Osteocyte (in vitro differentiated cells): ENCODE data around the gene CD83. TPM values are rescaled to one million over a fixed set of nuclear protein-coding genes. Genes with fewer than 3 reads are reported as not detected.

Source experiments
- DNase-seq: peaks from one replicate; pipeline ENCODE4 v3.0.0; 2021; ENCODE audit warnings: mixed read lengths; ENCODE audit not compliant: unreplicated experiment; ENCODE audit errors: extremely low spot score
- H3K27ac Mint-ChIP-seq: one replicate; pipeline ENCODE4 v1.8.0; 2021; ENCODE audit warnings: mild to moderate bottlenecking, mixed read lengths; ENCODE audit not compliant: unreplicated experiment
- H3K27me3 Mint-ChIP-seq: one replicate; pipeline ENCODE4 v1.8.0; 2021; ENCODE audit warnings: mixed read lengths; ENCODE audit not compliant: unreplicated experiment
- H3K36me3 Mint-ChIP-seq: one replicate; pipeline ENCODE4 v1.8.0; 2021; ENCODE audit warnings: mixed read lengths; ENCODE audit not compliant: unreplicated experiment
- H3K4me1 Mint-ChIP-seq: one replicate; pipeline ENCODE4 v1.8.0; 2021; ENCODE audit warnings: mixed read lengths; ENCODE audit not compliant: unreplicated experiment
- H3K4me3 Mint-ChIP-seq: one replicate; pipeline ENCODE4 v1.8.0; 2021; ENCODE audit warnings: mild to moderate bottlenecking, moderate library complexity, mixed read lengths; ENCODE audit not compliant: unreplicated experiment
- H3K9me3 Mint-ChIP-seq: one replicate; pipeline ENCODE4 v1.8.0; 2021; ENCODE audit warnings: mixed read lengths; ENCODE audit not compliant: unreplicated experiment
- total RNA-seq: library from RNA; stranded (reverse); gene quantifications from 2 replicates; pipeline ENCODE4 v1.2.1, GENCODE V29; 2021
- TF ChIP-seq, protein P1 (sequence below): fragments of 200-600 bp; sonication (generic); IDR thresholded peaks from 2 replicates; pipeline ENCODE4 v1.5.0; 2021; ENCODE audit warnings: antibody characterized with exemption, mild to moderate bottlenecking, moderate library complexity

CD83 gene
- total RNA-seq, 1 donor from 2014 or later = 1.4 TPM

DNA sequence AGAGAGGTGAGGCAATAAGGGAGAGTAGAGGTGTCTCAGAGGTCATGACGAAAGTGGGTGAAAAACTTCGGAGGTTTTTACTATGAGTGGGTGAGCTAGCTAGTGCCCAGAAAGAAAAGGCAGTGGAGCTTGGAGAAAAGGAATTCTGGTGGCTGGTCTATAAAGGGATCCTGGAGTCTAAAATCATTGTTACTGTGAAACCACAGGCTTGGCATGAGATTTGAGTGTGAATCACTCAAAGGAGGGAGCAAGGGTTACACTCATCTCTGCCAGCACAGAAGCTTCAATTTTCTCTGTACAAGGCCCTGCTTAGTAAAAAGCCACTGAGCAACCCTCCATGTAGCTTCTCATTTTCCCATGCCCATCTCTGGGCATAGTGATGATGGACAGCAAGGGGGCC, 47.5 kb downstream of the CD83 start:
- no peaks in the 10 kb centered on the region for H3K4me1 Mint-ChIP-seq
- no peak for DNase-seq
- peaks cover 14% of the 10 kb centered on the region for H3K9me3 Mint-ChIP-seq
- TF ChIP-seq, protein P1, sequence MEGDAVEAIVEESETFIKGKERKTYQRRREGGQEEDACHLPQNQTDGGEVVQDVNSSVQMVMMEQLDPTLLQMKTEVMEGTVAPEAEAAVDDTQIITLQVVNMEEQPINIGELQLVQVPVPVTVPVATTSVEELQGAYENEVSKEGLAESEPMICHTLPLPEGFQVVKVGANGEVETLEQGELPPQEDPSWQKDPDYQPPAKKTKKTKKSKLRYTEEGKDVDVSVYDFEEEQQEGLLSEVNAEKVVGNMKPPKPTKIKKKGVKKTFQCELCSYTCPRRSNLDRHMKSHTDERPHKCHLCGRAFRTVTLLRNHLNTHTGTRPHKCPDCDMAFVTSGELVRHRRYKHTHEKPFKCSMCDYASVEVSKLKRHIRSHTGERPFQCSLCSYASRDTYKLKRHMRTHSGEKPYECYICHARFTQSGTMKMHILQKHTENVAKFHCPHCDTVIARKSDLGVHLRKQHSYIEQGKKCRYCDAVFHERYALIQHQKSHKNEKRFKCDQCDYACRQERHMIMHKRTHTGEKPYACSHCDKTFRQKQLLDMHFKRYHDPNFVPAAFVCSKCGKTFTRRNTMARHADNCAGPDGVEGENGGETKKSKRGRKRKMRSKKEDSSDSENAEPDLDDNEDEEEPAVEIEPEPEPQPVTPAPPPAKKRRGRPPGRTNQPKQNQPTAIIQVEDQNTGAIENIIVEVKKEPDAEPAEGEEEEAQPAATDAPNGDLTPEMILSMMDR = no peak
- no peak overlapping the region for H3K4me3 Mint-ChIP-seq
- no peaks in the 10 kb centered on the region for H3K36me3 Mint-ChIP-seq
- H3K27ac Mint-ChIP-seq = no peak overlapping the region
- peaks cover 26% of the 10 kb centered on the region for H3K27me3 Mint-ChIP-seq

DNA sequence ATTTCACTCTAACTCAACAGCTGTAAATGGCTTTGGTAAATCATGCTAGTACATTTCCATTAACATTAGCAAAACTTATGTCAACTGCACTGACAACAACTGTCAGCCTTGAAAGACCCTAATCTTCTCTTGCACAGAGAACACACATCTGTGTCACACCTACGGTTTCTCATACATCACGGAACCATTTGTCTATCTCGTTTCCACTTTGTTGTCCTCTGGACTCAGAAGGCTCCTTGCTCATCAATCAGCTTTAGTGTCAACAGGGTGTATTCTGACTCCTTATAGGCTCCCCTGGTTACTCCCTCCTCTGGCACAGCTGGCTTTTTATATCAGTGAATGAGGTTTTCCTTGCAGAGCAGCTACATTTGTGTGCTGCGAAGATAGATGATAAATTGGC, 49.3 kb downstream of the CD83 start:
- no peak for DNase-seq
- peaks cover 27% of the 10 kb centered on the region for H3K9me3 Mint-ChIP-seq
- H3K4me3 Mint-ChIP-seq = no peak overlapping the region
- H3K36me3 Mint-ChIP-seq = no peaks in the 10 kb centered on the region
- no peak overlapping the region for H3K27ac Mint-ChIP-seq
- peaks cover 26% of the 10 kb centered on the region for H3K27me3 Mint-ChIP-seq
- TF ChIP-seq, protein P1 = no peak
- H3K4me1 Mint-ChIP-seq = no peaks in the 10 kb centered on the region

DNA sequence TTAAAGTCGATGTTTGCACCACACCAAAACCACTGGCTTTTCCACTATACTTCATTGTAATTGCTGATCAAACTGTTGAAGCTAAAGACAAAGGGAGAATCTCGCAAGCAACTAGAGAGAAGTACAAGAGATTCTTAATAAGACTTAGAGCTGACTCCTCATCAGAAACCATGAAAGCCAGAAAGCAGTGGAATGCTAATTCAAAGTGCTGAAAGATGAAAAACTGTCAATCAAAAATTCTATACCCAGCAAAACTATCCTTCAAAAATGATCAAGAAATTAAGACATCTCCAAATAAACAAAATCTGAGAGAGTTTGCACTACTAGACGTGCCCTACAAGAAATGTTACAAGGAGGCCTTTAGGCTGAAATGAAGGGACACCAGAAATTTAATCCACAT, 52.6 kb downstream of the CD83 start:
- H3K4me1 Mint-ChIP-seq = no peaks in the 10 kb centered on the region
- no peak overlapping the region for H3K4me3 Mint-ChIP-seq
- no peaks in the 10 kb centered on the region for H3K36me3 Mint-ChIP-seq
- peaks cover 28% of the 10 kb centered on the region for H3K27me3 Mint-ChIP-seq
- DNase-seq = no peak
- no peak overlapping the region for H3K27ac Mint-ChIP-seq
- H3K9me3 Mint-ChIP-seq = peaks cover 27% of the 10 kb centered on the region
- TF ChIP-seq, protein P1 = no peak

DNA sequence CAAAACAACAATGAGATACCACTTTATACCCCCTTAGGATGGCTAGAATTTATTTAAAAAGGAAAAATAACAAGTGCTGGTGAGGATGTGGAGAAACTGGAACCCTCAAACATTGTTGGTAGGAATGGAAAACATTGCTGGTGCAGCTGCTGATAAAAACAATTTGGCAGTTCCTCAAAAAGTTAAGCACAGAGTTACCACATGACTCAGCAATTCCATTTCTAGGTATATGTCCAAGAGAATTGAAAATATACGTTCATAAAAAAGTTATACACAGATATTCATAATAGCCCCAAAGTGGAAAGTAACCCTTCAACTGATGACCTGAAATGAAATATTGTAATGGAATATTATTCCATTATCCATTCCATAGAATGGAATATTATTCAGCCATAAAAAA, 55.0 kb downstream of the CD83 start:
- TF ChIP-seq, protein P1 = no peak
- peaks cover 35% of the 10 kb centered on the region for H3K27me3 Mint-ChIP-seq
- no peak overlapping the region for H3K27ac Mint-ChIP-seq
- H3K4me3 Mint-ChIP-seq = no peak overlapping the region
- H3K9me3 Mint-ChIP-seq = peaks cover 27% of the 10 kb centered on the region
- no peak for DNase-seq
- no peaks in the 10 kb centered on the region for H3K36me3 Mint-ChIP-seq
- no peaks in the 10 kb centered on the region for H3K4me1 Mint-ChIP-seq

DNA sequence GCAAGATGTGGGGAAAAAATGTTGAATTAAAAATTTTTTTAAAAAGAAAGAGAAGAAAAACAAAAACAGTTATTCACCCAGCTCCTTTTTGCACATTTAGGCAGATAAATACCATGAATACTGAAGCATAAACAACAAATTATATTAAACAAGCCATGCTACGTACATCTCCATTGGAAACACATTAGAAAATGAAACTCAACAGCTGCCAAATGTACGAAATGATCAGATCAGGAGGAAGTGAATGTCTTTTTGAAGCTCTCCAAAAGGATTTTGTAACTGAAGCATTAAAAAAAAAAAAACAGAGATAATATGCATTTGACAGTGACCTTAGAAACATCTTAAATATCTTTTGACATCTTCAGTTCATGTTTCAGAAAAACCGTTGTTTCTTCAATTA, 56.7 kb downstream of the CD83 start:
- Mint-ChIP-seq H3K9me3 (peaks cover 20% of the 10 kb centered on the region), H3K4me1 (peaks cover 2% of the 10 kb centered on the region), H3K4me3 (no peak overlapping the region), H3K27me3 (peaks cover 31% of the 10 kb centered on the region), H3K36me3 (no peaks in the 10 kb centered on the region), H3K27ac (no peak overlapping the region)
- TF ChIP-seq, protein P1 = no peak
- no peak for DNase-seq
